Left lobe of liver (tissue), 2 donors: ENCODE results near the gene SYNGR4. TPM values are rescaled to one million over a fixed set of nuclear protein-coding genes. Genes with fewer than 3 reads are reported as not detected.

ENCODE experiments used
- ATAC-seq: fragments of 200-7000 bp; cut with Tn5 transposase; one replicate; pipeline ENCODE4 v1.9.1; 2020; ENCODE audit warnings: mild to moderate bottlenecking, moderate library complexity
- DNase-seq: peaks from one replicate; pipeline ENCODE4 v3.0.0-alpha.2; 2020; ENCODE audit warnings: low spot score
- total RNA-seq: library from RNA; stranded (reverse); gene quantifications from one replicate; pipeline ENCODE4 v1.2.1, GENCODE V29; 2021
- donor health status: DM: no; HTN: no; CAD: no; lungs with moderate emphysema.
- donor health status: DM: no; HTN: yes; CAD: no.

The SYNGR4 gene
- total RNA-seq, 1 donor from 2014 or later: not detected

- no peak for ATAC-seq
Observed at GRCh38 chr19:48341515-48342413, 22.4 kb upstream of the SYNGR4 start.

GRCh38 chr19:48342414-48342738 is 21.8 kb upstream of the SYNGR4 start:
- DNase-seq: no peak
- no peak for ATAC-seq

More at GRCh38 chr19:48341515-48342413, 22.4 kb upstream of the SYNGR4 start:
- DNase-seq: no peak

- no peak for ATAC-seq
Observed at GRCh38 chr19:48342841-48343540, 21.2 kb upstream of the SYNGR4 start.

GRCh38 chr19:48344892-48345291 is 19.3 kb upstream of the SYNGR4 start:
- ATAC-seq: no peak
- no peak for DNase-seq

More at GRCh38 chr19:48342841-48343540, 21.2 kb upstream of the SYNGR4 start:
- DNase-seq: no peak

- DNase-seq (no peak), ATAC-seq (no peak)
Observed at GRCh38 chr19:48346191-48346590, 18.0 kb upstream of the SYNGR4 start.

- DNase-seq (no peak), ATAC-seq (peak; percentile 71)
Observed at GRCh38 chr19:48348045-48348444, 16.1 kb upstream of the SYNGR4 start.

- no peak for DNase-seq
- ATAC-seq: no peak
Observed at GRCh38 chr19:48348737-48349136, 15.4 kb upstream of the SYNGR4 start.

- DNase-seq: no peak
- ATAC-seq: no peak
Observed at GRCh38 chr19:48350856-48351255, 13.3 kb upstream of the SYNGR4 start.

- ATAC-seq (peak; percentile 87), DNase-seq (peak; percentile 67)
Observed at GRCh38 chr19:48351341-48351752, 12.8 kb upstream of the SYNGR4 start.

GRCh38 chr19:48353677-48354076 is 10.5 kb upstream of the SYNGR4 start:
- ATAC-seq: no peak

GRCh38 chr19:48354332-48354992 is 9.7 kb upstream of the SYNGR4 start:
- DNase-seq (no peak), ATAC-seq (no peak)

More at GRCh38 chr19:48353677-48354076, 10.5 kb upstream of the SYNGR4 start:
- DNase-seq: no peak

- ATAC-seq (no peak), DNase-seq (no peak)
Observed at GRCh38 chr19:48355365-48355954, 8.7 kb upstream of the SYNGR4 start.

GRCh38 chr19:48359123-48359522 is 5.0 kb upstream of the SYNGR4 start:
- ATAC-seq: no peak
- no peak for DNase-seq

GRCh38 chr19:48361912-48362311 is 2.3 kb upstream of the SYNGR4 start:
- DNase-seq: no peak
- no peak for ATAC-seq

- DNase-seq (peak; percentile 97), ATAC-seq (peak; percentile 89)
Observed at GRCh38 chr19:48362716-48363499, 1.3 kb upstream of the SYNGR4 start.

GRCh38 chr19:48363500-48363809 is 712 bp upstream of the SYNGR4 start:
- peak; percentile 49 for ATAC-seq
- DNase-seq: no peak

- peak; percentile 51 for DNase-seq
Observed at GRCh38 chr19:48364598-48365348, 606 bp downstream of the SYNGR4 start.

GRCh38 chr19:48365602-48366001 is 1.4 kb downstream of the SYNGR4 start:
- no peak for DNase-seq
- no peak for ATAC-seq

More at GRCh38 chr19:48364598-48365348, 606 bp downstream of the SYNGR4 start:
- ATAC-seq: no peak

GRCh38 chr19:48367855-48368254 is 3.7 kb downstream of the SYNGR4 start:
- DNase-seq: peak; percentile 69
- no peak for ATAC-seq

GRCh38 chr19:48368936-48369335 is 4.8 kb downstream of the SYNGR4 start:
- DNase-seq (no peak), ATAC-seq (no peak)
